Thyroid gland (tissue), 4 donors: ENCODE data around the gene HFM1.
"Not testable (repeated sequence)": the region's sequence is repeated elsewhere in the genome, so short reads cannot be mapped to it uniquely, and the experiment has no call there.

Experiments
- POLR2A ChIP-seq, 2 donors: fragments of 450-650 bp; IDR thresholded peaks; one replicate each; pipeline ENCODE4 v1.6.1; 2017; ENCODE audit warnings: antibody characterized with exemption in 2 of 2, mild to moderate bottlenecking in 2 of 2, moderate library complexity in 1 of 2
- TF ChIP-seq, protein P1 (sequence below), 6 experiments: fragments of 200-600 bp in 3 of 6; fragments of 450-650 bp in 3 of 6; sonication (generic) in 3 of 6; IDR thresholded peaks; one replicate each; pipeline ENCODE4 v1.5.1; 2016 to 2019; ENCODE audit warnings: antibody characterized with exemption in 6 of 6, mild to moderate bottlenecking in 2 of 6, inconsistent platforms in 1 of 6, moderate library complexity in 1 of 6

DNA sequence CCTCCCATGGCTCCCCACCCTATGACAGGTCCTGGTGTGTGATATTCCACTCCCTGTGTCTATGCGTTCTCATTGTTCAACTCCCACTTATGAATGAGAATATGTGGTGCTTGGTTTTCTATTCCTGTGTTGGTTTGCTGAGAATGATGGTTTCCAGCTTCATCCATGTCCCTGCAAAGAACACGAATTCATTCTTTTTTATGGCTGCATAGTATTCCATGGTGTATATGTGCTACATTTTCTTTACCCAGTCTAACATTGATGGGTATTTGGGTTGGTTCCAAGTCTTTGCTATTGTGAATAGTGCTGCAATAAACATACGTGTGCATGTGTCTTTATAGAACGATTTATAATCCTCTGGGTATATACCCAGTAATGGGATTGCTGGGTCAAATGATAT is 17.9 kb upstream of the HFM1 start:
- TF ChIP-seq, protein P1, sequence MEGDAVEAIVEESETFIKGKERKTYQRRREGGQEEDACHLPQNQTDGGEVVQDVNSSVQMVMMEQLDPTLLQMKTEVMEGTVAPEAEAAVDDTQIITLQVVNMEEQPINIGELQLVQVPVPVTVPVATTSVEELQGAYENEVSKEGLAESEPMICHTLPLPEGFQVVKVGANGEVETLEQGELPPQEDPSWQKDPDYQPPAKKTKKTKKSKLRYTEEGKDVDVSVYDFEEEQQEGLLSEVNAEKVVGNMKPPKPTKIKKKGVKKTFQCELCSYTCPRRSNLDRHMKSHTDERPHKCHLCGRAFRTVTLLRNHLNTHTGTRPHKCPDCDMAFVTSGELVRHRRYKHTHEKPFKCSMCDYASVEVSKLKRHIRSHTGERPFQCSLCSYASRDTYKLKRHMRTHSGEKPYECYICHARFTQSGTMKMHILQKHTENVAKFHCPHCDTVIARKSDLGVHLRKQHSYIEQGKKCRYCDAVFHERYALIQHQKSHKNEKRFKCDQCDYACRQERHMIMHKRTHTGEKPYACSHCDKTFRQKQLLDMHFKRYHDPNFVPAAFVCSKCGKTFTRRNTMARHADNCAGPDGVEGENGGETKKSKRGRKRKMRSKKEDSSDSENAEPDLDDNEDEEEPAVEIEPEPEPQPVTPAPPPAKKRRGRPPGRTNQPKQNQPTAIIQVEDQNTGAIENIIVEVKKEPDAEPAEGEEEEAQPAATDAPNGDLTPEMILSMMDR (IDR thresholded peaks at IDR 0.05): not testable (repeated sequence)
- not testable (repeated sequence) for TF ChIP-seq POLR2A (IDR thresholded peaks at IDR 0.05)
